ENCODE data around the gene FIP1L1.

- TF ChIP-seq CTCF (IDR thresholded peaks at IDR 0.05; ENCODE audit: low read depth, low read length, poor library complexity, severe bottlenecking), result no peak
- no peak for TF ChIP-seq EZH2phosphoT487 (IDR thresholded peaks at IDR 0.05; ENCODE audit: borderline replicate concordance, low read length)
Measured at GRCh38 chr4:53348046-53348445, 29.4 kb upstream of the FIP1L1 start.
